Putamen (tissue), 1 donor: ENCODE data around the gene SELENOK.
"Not testable (repeated sequence)": the region's sequence is repeated elsewhere in the genome, so short reads cannot be mapped to it uniquely, and the experiment has no call there.

ENCODE experiments used
- DNase-seq: peaks from one replicate; pipeline ENCODE4 v3.0.0-alpha.2; 2016; ENCODE audit warnings: low spot score

The SELENOK gene

DNA sequence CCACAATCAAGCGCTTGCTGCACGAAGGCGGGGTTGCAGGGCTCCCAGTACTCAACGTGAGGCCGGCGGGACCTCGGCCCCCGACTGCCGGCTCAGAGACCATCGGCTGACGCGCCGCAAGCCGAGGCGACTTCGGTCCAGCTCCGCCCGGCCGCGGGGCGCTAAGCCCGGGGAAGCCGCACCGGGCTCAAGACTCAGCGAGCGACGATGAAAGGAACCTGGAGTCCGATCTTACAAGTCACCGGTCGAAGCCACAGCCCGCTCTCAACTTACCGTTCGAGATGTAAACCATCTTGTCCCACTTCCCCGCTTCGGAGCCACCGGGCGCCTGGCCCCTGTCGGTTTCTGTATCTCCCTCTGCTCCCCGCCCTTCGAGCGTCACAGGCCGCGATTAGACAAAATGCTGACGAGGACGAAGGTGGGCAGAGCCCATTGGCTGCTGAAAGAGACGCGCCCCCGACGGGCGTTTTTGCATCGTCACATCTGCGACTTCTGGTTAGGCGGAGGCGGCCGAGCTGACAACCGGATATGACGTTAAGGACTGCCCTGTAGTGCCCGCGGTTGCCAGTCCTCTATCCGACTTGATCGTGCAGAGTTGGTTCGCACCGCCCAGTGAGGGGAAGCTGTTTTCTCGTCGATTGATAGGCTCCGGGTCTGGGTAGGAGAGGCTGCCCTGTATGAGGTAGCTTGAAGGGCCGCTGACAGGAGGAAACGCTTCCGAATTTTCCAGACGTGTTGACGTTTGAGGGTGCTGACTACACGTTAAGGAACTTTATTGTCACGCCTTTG is at the start of gene SELENOK:
Gene SELENOK (minus strand): TSS at position 363 of the 789 bp plus-strand sequence.
- peak; percentile 99 for DNase-seq

DNA sequence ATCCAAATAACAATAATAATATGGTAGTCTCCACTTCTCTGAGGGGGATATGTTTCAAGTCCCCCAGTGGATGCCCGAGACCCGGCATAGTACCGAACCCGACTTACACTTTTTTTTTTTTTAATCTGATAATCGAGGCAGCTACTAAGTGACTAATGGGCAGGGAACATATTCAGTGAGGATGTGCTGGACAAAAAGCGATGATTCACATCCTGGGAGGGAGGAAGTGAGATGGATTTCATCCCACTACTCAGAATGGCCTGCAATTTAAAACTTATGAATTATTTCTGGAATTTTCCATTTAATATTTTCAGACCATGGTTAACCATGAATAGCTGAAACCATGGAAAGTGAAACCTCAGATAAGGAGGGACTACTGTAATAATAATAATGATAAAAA is 49.5 kb upstream of the SELENOK start:
- DNase-seq, result no peak

- no peak for DNase-seq
Measured at GRCh38 chr3:53940623-53941022, 49.0 kb upstream of the SELENOK start.

DNA sequence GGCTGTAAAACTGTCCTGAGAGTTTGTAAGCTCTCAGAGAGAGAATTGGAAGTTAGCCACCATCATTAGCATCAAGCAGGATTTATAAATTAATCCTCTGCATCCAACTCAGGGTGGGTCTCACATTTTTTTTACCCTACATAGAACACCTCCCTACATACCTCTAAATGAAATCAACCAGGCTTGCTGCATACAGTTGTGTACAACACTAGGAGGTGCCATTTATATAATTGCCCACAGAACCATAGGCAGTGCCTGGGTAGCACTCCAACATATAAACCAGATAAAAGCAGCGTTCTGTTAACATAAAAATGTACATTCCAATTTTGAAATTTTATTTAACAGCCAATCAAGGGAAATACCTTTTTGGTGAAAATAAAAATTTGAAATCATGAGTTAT is 48.2 kb upstream of the SELENOK start:
- no peak for DNase-seq

DNA sequence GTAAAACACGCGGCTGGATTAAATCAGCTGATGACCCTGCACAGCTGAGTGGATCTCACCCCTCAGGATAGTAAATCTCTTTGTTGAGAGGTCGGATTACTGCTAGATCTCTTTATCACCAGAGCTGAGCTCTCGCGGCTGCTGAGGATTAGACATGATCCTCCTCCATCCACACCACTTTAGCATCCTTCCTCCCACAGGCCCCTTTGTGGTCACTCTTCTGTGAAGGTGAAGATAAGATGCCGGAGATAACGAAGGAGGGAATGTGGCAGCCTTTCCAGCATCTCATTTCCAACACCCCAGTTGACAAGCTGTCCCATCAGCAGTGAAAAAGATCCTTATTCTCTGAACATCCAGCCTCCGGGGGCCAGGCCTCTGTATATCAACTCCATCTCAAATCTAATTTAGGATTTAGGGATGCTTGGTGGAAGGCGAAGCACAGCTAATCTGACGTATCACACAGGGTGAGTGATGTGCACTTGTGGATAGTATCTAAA is 47.5 kb upstream of the SELENOK start:
- DNase-seq, result no peak

- DNase-seq, result peak; percentile 44
Measured at GRCh38 chr3:53938645-53939044, 47.0 kb upstream of the SELENOK start.

GRCh38 chr3:53936347-53936746 is 44.7 kb upstream of the SELENOK start:
- DNase-seq, result no peak

GRCh38 chr3:53935283-53935901 is 43.7 kb upstream of the SELENOK start:
- no peak for DNase-seq

- DNase-seq, result not testable (repeated sequence)
Measured at GRCh38 chr3:53927208-53927872, 35.7 kb upstream of the SELENOK start.

DNA sequence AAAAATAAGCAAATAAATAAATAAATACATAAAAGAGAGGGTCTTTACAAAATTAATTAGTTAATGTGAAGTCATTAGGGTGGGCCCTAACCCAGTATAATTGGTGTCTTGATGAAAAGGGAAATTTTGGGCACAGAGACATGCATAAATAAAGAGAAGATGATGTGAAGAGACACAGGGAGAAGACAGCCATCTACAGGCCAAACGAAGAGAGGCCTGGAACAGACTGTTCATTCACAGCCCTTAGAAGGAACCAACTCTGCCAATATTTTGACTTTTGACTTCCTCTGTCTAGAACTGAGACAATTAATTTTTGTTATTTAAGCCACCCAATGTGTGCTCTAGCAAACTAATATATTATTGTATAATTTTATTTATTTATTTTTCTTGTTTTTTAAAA is 29.6 kb upstream of the SELENOK start:
- no peak for DNase-seq

DNA sequence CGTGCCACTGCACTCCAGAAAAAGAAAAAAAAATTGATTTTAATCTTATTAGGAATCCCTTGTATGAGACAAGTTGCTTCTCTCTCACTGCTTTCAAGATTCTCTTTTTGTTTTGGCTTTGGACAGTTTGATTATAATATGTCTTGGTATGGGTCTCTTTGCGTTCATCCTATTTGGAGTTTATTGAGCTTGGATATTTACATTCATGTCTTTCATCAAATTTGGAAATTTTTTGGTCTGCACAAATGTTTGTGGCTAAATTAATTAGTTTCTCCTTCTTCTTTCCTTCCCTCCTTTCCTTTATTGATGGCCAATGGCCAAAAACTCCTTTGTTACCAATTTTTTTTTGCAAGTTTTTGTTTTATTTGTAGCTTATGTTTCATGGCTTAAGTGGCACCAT is 28.1 kb upstream of the SELENOK start:
- no peak for DNase-seq

- no peak for DNase-seq
Measured at GRCh38 chr3:53913401-53913800, 21.7 kb upstream of the SELENOK start.

- no peak for DNase-seq
Measured at GRCh38 chr3:53902711-53903110, 11.1 kb upstream of the SELENOK start.

DNA sequence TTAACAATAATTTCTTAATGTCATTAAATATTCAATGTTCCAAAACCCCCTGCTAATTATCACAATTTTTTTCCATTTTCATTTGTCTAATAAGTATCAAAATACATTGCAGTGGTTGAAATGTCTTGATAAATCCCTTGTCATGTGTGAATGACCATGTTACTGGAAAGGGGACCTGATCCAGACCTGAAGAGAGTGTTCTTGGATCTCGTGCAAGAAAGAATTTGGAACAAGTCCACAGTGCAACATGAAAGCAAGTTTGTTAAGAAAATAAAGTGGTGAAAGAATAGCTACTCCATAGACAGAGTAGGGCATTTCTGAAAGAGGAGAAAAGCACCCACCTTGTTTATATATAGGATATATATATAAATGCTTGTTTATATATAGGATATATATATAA is 10.4 kb upstream of the SELENOK start:
- DNase-seq, result no peak

GRCh38 chr3:53900666-53901331 is 9.1 kb upstream of the SELENOK start:
- no peak for DNase-seq

DNA sequence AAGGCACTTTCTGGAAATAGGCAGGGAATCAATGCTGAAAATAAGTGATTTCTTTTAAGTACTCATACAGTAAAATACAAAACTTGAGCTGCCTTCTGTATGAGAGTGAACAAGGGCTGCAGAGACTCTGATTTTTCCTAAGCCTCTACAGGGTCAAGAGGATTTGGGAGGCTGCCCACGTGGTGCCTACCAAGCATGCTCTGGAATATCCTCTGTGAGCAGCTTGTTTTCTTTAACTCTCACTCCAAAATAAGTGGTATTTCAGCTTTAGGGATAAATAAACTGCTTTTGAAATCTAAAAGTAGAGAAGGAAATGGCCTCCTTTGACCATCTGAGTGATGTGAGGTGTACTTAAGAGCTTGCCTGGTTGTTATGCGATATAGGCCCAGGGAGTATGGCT is 8.1 kb upstream of the SELENOK start:
- no peak for DNase-seq

- no peak for DNase-seq
Measured at GRCh38 chr3:53892286-53892637, 603 bp upstream of the SELENOK start.

DNA sequence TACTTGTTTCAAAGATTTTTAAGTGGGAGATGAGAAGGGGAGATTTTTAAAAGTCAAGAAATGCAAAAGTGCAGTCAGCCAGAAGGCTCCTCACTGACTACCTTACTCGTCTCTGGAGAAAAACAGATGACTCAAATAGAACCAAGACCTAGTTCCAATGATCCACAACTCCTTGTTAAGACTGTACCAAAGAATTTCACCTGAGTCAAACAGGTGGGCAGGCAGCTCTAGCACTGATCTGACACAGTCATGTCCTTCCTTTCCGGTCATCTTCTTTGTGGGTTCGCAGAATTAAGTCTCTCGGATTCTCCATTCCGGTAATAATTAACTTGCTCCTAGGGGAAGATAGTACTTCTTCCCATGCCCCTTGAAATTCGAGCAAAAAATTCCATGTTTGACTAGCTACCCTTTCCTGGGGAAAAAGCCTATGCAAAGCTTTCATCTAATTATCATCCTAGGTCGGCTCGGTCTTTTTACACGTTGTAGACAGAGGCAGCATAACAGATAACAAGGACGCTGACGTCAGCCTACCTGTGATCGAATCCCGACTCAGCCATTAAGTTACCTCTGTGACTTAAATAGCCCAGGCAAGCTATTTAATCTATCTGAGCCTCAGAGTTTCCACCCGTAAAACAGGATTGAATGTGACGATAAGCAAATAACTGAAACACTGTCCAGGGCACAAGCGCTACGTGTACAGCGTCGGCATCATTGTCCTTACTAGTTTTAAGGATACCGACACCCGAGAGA is 758 bp downstream of the SELENOK start:
- peak; percentile 43 for DNase-seq

DNA sequence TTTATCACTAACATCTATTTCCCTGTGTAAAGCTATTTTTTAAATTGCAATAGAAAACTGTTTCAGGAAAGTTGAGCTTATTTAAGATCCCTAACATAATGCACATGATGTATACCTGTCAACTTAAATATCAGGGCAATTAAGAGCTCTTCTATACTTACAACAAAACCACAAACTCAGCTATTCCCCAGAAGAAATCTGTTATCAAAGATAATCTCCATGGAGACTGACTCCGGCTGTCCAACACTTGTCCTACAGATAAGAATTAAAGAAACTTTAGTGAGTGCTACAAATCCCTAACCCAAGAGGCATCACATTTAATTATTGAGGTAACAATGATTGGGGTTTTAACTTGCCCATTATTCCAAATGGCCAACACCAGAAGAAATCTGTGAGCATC is 3.4 kb downstream of the SELENOK start:
- no peak for DNase-seq

DNA sequence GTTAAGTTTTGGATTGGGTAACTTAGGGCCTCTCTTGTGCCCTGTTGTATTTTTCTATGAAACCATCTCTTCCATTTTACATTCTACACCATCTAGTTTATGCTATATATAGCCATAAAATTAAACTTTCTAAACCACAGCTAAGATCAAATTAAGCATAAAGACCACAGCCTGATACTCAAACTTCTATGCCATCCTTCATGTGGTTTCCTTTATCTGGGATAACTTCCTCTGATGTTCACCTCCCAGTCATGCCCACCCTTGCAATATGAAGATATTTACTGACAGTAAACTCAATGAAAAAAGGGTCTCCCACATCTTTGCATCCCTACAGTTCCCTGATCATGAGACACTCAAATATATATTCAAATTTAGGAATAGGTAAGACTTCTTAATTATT is 4.2 kb downstream of the SELENOK start:
- no peak for DNase-seq

- DNase-seq, result peak; percentile 52
Measured at GRCh38 chr3:53885239-53885638, 6.4 kb downstream of the SELENOK start.

- DNase-seq, result no peak
Measured at GRCh38 chr3:53884623-53885022, 7.0 kb downstream of the SELENOK start.
